ENCODE measurements around the gene IGF1R.

The IGF1R gene

DNA sequence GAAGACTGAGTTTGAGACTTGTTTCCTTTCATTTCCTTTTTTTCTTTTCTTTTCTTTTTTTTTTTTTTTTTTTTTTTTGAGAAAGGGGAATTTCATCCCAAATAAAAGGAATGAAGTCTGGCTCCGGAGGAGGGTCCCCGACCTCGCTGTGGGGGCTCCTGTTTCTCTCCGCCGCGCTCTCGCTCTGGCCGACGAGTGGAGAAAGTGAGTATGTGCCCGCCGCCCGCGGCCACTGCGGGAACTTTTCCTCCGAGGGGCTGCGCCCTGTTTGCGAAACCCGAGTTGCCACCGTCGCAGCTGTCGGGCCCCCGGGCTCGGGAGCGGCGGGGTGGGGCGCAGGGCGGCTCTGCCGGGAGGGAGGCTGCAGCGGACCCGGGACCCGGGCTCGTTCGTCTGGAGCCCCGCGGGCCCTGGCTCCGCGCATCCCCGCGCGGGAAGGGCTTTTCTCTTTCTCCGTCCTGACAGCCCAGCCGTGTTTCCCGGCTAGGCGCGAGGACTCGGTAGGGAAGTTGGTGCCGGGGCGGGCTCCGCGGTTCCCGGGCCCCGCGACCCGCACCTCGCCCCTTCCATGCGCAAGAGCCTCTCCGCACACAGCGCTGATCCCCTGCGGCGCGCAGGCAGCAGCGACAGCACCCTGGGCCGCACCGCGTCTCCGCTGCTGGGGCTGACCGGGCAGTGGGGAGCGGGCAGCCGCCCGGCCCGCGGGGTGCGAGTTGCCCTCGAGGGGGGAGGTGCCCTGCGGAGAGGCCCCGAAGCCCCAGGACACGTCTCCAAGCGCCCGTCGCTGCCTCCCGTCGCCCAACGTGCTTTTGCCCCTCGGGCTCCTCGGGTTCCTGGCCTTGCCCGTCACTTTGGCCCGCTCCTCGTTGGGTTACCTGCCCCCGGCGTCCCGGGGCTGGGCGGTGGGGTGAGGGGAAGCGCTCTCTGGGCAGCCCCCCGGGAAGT lies 1.4 kb downstream of the IGF1R start:
- DNase-seq = no peak

GRCh38 chr15:98650417-98651035 lies 2.2 kb downstream of the IGF1R start:
- DNase-seq = no peak

GRCh38 chr15:98651036-98651481 lies 2.7 kb downstream of the IGF1R start:
- DNase-seq = no peak

- no peak for DNase-seq
Observed at GRCh38 chr15:98651581-98652220, 3.4 kb downstream of the IGF1R start.

DNA sequence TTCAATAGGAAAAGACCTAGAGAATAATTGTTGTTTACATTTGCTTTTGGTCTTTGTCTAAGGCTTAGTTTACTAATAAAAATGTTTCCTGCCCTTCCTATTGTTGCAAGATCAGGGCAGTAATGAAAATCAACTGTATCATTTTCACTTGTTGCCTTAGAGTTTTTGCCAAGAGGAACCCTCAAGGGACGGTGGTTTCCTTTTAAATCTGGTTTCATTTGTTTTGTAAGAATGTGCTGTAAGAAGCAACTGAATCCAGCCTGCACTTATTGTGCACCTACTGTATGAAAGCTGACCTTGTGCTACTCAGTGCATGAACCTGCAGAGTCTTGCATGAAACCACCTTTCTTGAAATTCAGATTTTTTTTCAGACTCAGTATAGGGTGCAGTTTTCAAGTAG lies 5.3 kb downstream of the IGF1R start:
- no peak for DNase-seq

- DNase-seq = no peak
Observed at GRCh38 chr15:98654790-98655360, 6.5 kb downstream of the IGF1R start.

DNA sequence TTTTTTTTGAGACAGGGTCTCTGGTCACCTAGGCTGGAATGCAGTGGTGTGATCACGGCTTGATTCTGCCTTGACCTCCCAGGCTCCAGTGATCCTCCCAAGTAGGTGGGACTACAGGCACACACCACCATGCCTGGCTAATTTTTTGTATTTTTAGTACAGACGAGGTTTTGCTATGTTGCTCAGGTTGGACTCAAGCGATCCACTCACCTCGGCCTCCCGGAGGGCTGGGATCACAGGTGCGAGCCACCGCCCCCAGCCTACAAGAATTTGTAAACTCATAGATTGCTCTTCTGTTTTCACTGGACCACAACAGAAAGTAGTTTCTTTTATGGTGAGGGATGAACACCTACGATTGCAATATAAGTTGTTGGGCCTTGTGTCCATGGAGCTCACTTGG lies 7.4 kb downstream of the IGF1R start:
- DNase-seq = no peak

DNA sequence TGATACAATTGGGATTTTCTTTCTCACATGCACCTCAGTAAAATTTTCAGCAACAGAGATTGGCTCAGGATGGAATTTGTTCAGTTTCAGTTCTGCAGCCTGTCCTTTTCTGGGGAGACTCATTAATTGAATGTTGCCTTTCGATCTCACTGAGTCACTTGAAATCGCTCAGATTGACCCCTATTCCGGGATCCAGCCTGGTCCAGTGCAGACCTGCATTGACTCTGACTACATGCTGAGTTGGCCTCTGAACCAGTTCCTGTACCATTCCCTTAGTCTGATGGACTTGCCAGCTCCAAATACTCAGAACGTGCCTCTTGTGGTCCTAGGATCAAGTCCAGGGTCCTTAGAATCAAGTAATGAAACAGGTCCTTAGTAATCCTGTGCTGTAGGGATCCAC lies 9.4 kb downstream of the IGF1R start:
- DNase-seq = no peak

- DNase-seq = peak; percentile 42 to 43
Observed at GRCh38 chr15:98658831-98659699, 10.7 kb downstream of the IGF1R start.

GRCh38 chr15:98660055-98660454 lies 11.7 kb downstream of the IGF1R start:
- no peak for DNase-seq

- no peak for DNase-seq
Observed at GRCh38 chr15:98663045-98663444, 14.7 kb downstream of the IGF1R start.

GRCh38 chr15:98663606-98664005 lies 15.3 kb downstream of the IGF1R start:
- DNase-seq = no peak

- DNase-seq = no peak
Observed at GRCh38 chr15:98666441-98666840, 18.1 kb downstream of the IGF1R start.

GRCh38 chr15:98666841-98667240 lies 18.5 kb downstream of the IGF1R start:
- DNase-seq = no peak

DNA sequence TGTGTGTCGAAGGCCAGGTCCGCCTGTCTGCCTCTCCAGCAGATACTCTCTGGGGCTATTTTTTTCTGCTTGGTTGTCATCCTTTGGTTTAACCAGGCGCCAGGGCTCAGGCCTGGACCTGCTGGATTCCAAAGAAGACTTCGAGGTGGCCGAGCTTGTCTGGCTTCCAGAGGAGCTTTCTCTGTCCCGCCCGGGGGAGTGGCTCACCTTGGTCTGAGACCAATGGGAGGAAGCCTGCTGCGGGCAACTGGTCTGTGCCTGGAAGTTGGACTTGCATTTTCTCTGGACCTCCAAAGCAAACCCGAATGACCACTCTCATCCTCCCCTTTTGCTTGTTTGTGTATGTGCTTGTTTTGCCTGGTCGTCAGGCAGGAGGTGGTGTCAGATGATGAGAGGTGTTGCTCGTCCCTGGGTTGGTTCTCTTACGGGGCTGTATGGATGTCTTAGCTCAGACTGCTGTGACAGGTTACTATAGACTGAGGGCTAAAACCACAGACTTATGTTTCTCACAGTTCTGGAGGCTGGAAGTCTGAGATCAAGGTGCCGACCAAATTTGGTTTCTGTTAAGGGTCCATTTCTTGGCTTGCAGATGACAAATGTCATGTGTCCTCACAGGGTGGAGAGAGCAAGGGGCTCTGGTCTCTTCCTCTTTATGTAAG lies 19.3 kb downstream of the IGF1R start:
- no peak for DNase-seq

- no peak for DNase-seq
Observed at GRCh38 chr15:98668566-98669308, 20.4 kb downstream of the IGF1R start.

DNA sequence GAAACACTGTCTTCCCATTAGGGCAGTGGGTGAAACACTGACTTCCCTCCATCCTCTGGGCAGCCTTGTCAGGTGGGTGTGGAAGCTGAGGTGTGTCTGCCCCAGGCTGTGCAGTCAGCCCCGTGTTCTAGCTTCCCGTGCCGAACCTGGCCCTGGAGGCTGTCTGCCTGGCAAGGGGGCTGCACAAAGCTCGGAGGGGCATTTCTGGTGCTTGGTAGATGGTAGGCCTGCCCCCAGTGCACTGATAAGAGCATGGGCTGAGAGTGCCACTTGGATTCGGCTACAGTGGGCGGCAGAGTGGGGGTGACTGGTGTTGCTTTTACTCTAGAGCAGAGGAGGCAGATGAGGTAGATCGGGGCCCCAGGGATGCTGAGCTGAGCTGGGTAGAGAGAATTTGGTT lies 21.3 kb downstream of the IGF1R start:
- no peak for DNase-seq

GRCh38 chr15:98671060-98672008 lies 23.0 kb downstream of the IGF1R start:
- DNase-seq = no peak

DNA sequence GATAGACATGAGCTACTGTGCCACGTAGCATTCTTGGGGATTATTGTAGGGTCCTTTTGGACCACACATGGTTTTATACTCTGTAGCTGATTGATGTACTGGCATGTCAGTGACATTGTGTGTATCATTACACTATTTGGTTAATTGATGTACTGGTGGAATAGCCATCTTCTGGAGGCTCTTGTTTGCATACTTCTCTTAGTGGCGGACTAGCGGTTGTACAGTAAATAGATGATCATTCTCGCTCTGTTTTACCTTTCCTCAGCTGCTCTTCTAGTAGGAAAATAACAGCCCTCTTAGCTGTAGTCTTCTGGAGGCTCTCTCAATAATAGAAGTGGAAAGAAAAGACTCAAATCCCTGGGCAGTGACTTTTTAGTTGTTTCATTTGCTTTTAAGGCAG lies 24.8 kb downstream of the IGF1R start:
- no peak for DNase-seq

DNA sequence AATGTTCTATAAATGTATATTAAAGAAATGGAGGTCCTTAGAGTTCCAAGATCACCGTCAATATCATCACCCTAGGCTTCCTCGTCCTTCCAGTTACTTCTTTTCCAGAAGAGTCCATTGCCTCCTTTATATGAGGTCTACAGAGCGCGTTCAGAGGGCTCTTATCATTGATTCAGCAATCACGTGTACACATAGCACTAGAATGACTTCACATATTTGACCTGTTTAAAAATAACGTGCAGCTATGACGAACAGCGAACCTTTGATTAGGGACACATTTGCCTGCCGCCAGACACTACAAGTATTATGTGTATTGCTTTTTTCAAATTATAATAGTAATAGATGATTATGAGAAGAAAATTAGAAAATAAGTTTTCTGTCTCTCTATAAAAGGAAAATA lies 26.0 kb downstream of the IGF1R start:
- DNase-seq = no peak

Data from SHP77 (cell line).